BLaER1 (cell line): ENCODE measurements around the gene ZNF609.
"Not testable (repeated sequence)": the region's sequence is repeated elsewhere in the genome, so short reads cannot be mapped to it uniquely, and the experiment has no call there.

Experiments used
- H3K27ac ChIP-seq: shearing (Covaris generic); formaldehyde crosslinking; 2 replicates; pipeline ENCODE4 v1.8.1; 2022
- H3K27me3 ChIP-seq: shearing (Covaris generic); formaldehyde crosslinking; 2 replicates; pipeline ENCODE4 v1.8.1; 2022
- H3K36me3 ChIP-seq: shearing (Covaris generic); formaldehyde crosslinking; 2 replicates; pipeline ENCODE4 v1.8.1; 2022
- H3K4me1 ChIP-seq: shearing (Covaris generic); formaldehyde crosslinking; 2 replicates; pipeline ENCODE4 v1.8.1; 2022
- H3K4me2 ChIP-seq: shearing (Covaris generic); formaldehyde crosslinking; 2 replicates; pipeline ENCODE4 v1.8.1; 2022
- H3K4me3 ChIP-seq: shearing (Covaris generic); formaldehyde crosslinking; 2 replicates; pipeline ENCODE4 v1.8.1; 2022
- H3K9ac ChIP-seq: shearing (Covaris generic); formaldehyde crosslinking; 2 replicates; pipeline ENCODE4 v1.8.1; 2022
- H3K9me3 ChIP-seq: shearing (Covaris generic); formaldehyde crosslinking; 2 replicates; pipeline ENCODE4 v1.8.1; 2022
- H4K20me1 ChIP-seq: shearing (Covaris generic); formaldehyde crosslinking; 2 replicates; pipeline ENCODE4 v1.8.1; 2022
- Cebpa-rat ChIP-seq: shearing (Covaris generic); IDR thresholded peaks from 2 replicates; pipeline ENCODE4 v1.8.1; 2022

Gene ZNF609

DNA sequence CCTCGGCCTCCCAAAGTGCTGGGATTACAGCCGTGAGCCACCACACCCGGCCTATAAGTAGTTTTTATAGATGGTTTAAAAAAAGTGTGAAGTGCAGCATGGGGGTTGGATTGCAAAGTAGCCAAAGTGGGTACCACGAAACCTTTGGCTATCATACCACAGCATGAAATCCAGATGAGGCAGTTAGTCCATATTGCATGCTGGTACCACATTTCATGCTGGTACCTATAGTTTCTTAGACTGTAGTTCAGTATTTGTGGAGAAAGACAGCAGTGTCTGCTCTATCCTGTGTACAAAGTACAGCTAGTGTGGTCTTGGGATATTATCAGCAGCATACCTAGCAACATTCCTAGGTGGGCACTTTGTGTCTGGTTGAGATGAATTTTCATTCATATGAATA, 11.8 kb downstream of the ZNF609 start:
- Histone ChIP-seq H4K20me1 (peaks cover 98% of the 10 kb centered on the region), H3K4me1 (peaks cover 4% of the 10 kb centered on the region; the same call in 1 of the 2 replicates), H3K36me3 (peaks cover 78% of the 10 kb centered on the region), H3K4me2 (no peak overlapping the region), H3K9me3 (no peaks in the 10 kb centered on the region), H3K27ac (no peak overlapping the region), H3K27me3 (no peaks in the 10 kb centered on the region), H3K4me3 (no peak overlapping the region), H3K9ac (no peak overlapping the region)
- no peak for TF ChIP-seq Cebpa-rat

DNA sequence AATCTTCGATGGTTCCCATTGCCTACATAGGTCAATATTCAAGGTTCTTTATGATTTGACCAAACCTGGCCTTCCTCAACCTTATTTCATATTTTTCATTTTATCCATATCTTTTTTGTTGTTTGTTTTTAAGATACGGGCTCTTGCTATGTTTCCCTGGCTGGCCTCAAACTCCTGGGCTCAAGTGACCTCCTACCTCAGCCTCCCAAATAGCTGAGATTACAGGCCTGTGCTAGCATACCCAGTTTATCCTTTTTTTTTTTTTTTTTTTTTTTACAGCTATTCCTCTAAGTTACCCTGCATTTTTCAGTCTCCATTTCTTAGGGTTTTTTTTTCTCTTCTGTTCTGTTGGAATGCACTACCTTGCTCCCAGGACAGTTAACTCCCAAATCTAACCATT, 14.5 kb downstream of the ZNF609 start:
- no peak for TF ChIP-seq Cebpa-rat
- H3K27ac ChIP-seq = no peak overlapping the region
- peaks cover 97% of the 10 kb centered on the region for H4K20me1 ChIP-seq

DNA sequence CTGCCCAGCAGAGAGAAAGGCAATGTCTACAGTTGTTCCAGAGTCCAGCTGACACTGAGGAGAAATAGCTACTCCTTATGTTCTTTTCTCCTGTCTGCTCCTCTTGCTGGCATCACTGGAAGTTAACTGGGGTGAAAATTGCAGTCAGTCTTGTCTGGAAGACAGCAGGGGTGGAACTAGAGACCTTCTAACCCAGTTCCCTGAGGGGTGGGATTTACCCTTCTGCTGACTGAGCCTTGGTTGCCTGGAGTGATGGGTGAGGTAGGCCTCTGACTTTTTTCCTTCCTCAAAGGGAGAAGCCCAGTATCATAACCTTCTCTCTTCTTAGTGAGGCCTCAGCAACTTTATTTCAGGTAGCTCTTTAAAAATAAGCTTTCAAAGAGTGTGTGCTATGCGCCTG, 16.2 kb downstream of the ZNF609 start:
- Histone ChIP-seq H3K36me3 (peaks cover 58% of the 10 kb centered on the region), H3K27ac (no peak overlapping the region), H3K9ac (no peak overlapping the region), H3K4me1 (peaks cover 4% of the 10 kb centered on the region; the same call in 1 of the 2 replicates), H4K20me1 (peaks cover 97% of the 10 kb centered on the region), H3K4me2 (no peak overlapping the region), H3K9me3 (no peaks in the 10 kb centered on the region), H3K4me3 (no peak overlapping the region), H3K27me3 (no peaks in the 10 kb centered on the region)
- no peak for TF ChIP-seq Cebpa-rat

More for the DNA sequence above, 14.5 kb downstream of the ZNF609 start:
- Histone ChIP-seq H3K4me3 (no peak overlapping the region), H3K4me1 (peaks cover 4% of the 10 kb centered on the region; the same call in 1 of the 2 replicates), H3K9me3 (no peaks in the 10 kb centered on the region), H3K36me3 (peaks cover 74% of the 10 kb centered on the region), H3K9ac (no peak overlapping the region), H3K4me2 (no peak overlapping the region), H3K27me3 (no peaks in the 10 kb centered on the region)

DNA sequence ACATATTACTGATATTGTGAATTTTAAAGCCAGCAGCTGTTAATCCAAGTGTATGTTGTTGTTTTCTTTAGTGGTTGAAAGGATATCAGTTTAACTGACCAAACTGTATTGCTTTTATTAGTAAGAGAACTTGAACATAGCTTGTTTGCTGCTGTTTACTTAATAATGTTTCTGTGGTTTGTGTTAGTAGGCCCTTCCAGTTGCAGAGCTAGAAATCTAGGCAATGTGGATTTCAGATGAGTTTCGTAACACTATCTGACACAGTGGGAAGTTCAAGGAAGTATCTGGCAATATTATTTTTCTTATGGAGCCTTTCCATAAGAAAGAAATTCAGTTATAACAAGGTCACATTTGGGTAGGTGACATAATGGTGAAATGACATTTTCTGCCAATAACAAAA, 18.5 kb downstream of the ZNF609 start:
- H3K4me2 ChIP-seq = no peak overlapping the region
- no peaks in the 10 kb centered on the region for H3K27me3 ChIP-seq

DNA sequence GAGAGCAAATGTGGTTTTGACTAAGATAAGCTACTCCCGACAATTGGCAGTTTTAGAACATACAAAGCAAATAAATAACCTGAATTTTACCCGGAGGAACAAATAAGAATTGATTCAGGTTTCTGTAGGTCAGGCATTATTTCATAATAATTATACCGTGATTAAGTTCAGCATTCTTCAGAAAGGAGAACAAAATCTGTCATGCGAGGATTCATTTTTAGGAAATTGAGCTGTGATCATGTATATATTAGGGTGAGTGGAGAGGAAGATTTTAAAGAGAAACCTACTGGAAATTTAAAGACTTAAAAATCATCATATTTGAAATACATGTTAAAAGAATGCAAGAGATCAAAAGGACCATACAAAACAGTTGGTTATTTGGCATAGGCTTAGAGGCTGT, 20.5 kb downstream of the ZNF609 start:
- TF ChIP-seq Cebpa-rat = no peak
- H3K4me2 ChIP-seq = no peak overlapping the region
- no peak overlapping the region for H3K27ac ChIP-seq
- peaks cover 50% of the 10 kb centered on the region for H3K36me3 ChIP-seq
- H3K9ac ChIP-seq = no peak overlapping the region
- peaks cover 82% of the 10 kb centered on the region for H4K20me1 ChIP-seq
- no peaks in the 10 kb centered on the region for H3K27me3 ChIP-seq
- H3K4me1 ChIP-seq = peaks cover 4% of the 10 kb centered on the region; the same call in 1 of the 2 replicates
- H3K9me3 ChIP-seq = no peaks in the 10 kb centered on the region
- H3K4me3 ChIP-seq = no peak overlapping the region

More for the DNA sequence above, 18.5 kb downstream of the ZNF609 start:
- H3K9ac ChIP-seq = no peak overlapping the region
- H4K20me1 ChIP-seq = peaks cover 94% of the 10 kb centered on the region
- no peaks in the 10 kb centered on the region for H3K9me3 ChIP-seq
- H3K27ac ChIP-seq = no peak overlapping the region
- no peak overlapping the region for H3K4me3 ChIP-seq
- no peak for TF ChIP-seq Cebpa-rat
- H3K36me3 ChIP-seq = peaks cover 52% of the 10 kb centered on the region
- H3K4me1 ChIP-seq = peaks cover 4% of the 10 kb centered on the region; the same call in 1 of the 2 replicates

DNA sequence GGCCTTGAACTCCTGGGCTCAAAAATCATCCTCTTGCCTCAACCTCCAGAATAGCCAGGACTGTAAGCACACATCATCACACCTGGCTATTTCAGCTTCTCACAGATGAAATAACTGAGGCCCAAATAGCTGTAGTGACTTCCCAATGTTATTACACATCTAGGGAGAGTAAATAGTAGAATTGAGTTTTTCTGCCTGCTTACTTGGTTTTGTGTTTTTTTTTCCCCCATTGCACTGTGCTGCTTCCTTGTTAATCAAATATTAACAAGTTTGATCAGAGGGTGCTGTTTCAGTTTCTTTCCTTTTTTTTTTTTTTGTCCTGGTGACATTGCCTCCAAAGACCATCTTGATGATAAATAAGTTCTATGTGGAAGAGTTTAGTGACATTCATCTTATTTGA, 23.4 kb downstream of the ZNF609 start:
- TF ChIP-seq Cebpa-rat = no peak
- Histone ChIP-seq H3K4me1 (no peaks in the 10 kb centered on the region), H3K4me3 (no peak overlapping the region), H3K4me2 (no peak overlapping the region), H3K36me3 (peaks cover 55% of the 10 kb centered on the region), H3K9ac (no peak overlapping the region), H3K27me3 (no peaks in the 10 kb centered on the region), H3K9me3 (no peaks in the 10 kb centered on the region), H4K20me1 (peaks cover 82% of the 10 kb centered on the region), H3K27ac (no peak overlapping the region)

DNA sequence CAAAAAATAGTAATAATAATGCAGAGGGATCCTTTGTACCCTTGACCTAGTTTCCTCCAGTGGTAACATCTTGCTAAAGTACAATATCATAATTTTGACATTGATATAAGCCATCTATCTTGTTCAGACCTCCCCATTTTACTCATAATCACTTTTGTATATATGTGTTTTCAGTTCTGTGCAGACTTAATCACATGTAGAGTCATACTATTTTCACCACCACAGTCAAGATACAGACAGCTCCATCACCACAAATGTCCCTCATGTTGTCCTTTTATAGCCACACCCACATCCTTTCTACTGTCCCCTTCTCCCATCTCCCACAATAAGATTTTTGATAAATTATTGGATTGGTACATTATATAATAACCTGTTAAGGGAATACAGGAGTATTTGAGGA, 25.4 kb downstream of the ZNF609 start:
- Histone ChIP-seq H4K20me1 (peaks cover 77% of the 10 kb centered on the region), H3K9ac (no peak overlapping the region)
- no peak for TF ChIP-seq Cebpa-rat

DNA sequence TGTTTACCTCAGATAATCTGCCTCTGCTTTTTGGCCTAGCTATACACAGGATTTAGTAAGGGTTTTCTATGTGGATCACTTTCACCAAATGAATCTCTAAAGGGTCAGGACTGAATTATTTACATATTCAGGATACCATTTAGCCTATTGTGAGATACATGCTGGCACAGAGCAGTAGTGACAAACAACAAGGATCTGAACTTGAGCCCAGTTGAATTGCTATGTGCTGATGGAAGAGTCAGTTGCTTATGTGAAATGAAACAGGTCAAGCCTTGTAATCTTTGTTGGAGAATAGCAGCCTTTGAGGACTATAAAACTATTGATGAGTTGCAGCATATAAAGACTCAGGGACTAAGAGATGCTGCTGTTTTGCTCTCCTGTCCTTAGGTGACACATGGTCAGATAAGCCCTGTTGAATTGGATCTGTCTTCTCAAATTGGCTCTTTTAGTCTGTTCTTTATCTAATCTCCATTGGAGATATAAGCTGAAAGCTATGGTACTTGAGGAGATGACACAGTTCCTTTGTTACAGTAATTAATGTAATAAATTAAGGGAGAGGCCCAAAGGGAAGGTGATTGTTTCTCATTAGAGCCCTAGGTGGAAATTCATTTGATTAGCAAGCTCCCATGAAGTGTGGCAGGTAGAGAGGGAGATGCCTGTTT, 30.4 kb downstream of the ZNF609 start:
- no peak for TF ChIP-seq Cebpa-rat
- Histone ChIP-seq H3K9me3 (no peaks in the 10 kb centered on the region), H3K36me3 (peaks cover 66% of the 10 kb centered on the region), H3K27ac (no peak overlapping the region), H3K27me3 (no peaks in the 10 kb centered on the region), H3K4me1 (no peaks in the 10 kb centered on the region), H4K20me1 (peaks cover 92% of the 10 kb centered on the region), H3K9ac (no peak overlapping the region), H3K4me3 (no peak overlapping the region), H3K4me2 (no peak overlapping the region)

More for the DNA sequence above, 25.4 kb downstream of the ZNF609 start:
- Histone ChIP-seq H3K27me3 (no peaks in the 10 kb centered on the region), H3K9me3 (no peaks in the 10 kb centered on the region), H3K4me3 (no peak overlapping the region), H3K36me3 (peaks cover 66% of the 10 kb centered on the region), H3K27ac (no peak overlapping the region), H3K4me2 (no peak overlapping the region), H3K4me1 (no peaks in the 10 kb centered on the region)

DNA sequence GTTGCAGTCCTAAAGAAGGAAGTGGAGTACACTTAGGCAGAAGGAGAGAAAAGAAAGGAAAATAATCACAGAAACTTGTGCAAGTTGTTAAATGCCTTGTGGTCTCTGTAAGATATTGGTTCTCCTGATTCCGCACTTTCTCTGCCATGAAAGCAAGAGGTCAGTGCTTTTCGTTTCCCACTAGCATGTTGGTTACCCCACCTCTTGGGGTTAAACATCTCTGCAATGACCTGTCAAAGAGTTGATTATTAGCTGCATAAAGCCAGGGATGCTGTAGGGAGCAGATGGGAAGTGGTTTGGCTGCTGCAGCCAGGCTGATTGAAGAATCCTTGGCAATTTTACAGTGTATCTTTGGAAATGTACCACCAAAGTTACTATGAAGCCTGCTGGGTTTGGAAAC, 33.3 kb downstream of the ZNF609 start:
- Histone ChIP-seq H4K20me1 (peaks cover 93% of the 10 kb centered on the region), H3K4me3 (no peak overlapping the region), H3K4me1 (no peaks in the 10 kb centered on the region), H3K9ac (no peak overlapping the region), H3K27me3 (no peaks in the 10 kb centered on the region), H3K27ac (no peak overlapping the region), H3K9me3 (no peaks in the 10 kb centered on the region), H3K36me3 (peaks cover 73% of the 10 kb centered on the region), H3K4me2 (no peak overlapping the region)
- no peak for TF ChIP-seq Cebpa-rat

DNA sequence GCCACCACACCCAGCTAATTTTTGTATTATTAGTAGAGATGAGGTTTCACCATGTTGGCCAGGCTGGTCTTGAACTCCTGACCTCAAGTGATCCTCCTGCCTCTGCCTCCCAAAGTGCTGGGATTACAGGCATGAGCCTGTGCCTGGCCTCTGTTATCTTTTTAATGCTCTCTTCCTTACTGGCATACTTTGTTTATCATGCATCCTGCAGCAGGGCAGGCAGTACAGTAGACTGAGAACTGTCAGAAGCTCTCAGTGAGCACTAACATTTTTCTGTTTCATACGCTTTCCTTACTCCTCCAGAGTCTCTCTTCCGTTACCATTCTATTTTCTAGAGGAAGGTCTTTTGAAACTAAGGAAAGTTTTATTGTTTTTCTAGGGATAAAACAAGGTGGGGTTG, 35.6 kb downstream of the ZNF609 start:
- H3K27me3 ChIP-seq, H3K9me3 ChIP-seq, H3K4me1 ChIP-seq, H3K4me3 ChIP-seq, H3K4me2 ChIP-seq, H3K27ac ChIP-seq, H3K9ac ChIP-seq: not testable (repeated sequence)
- Histone ChIP-seq H3K36me3 (peaks cover 74% of the 10 kb centered on the region), H4K20me1 (peaks cover 99% of the 10 kb centered on the region)
